ENCODE results near the gene PLVAP.
A peak's percentile ranks its signal among the peaks of the same experiment; 100 is the strongest.

GRCh38 chr19:17311455-17312188 lies 65.5 kb downstream of the PLVAP start:
- TF ChIP-seq, protein P1, sequence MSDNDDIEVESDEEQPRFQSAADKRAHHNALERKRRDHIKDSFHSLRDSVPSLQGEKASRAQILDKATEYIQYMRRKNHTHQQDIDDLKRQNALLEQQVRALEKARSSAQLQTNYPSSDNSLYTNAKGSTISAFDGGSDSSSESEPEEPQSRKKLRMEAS (IDR thresholded peaks at IDR 0.05), result peak; percentile 55; the same call in 1 of the 2 replicates
- TF ChIP-seq, protein P2, sequence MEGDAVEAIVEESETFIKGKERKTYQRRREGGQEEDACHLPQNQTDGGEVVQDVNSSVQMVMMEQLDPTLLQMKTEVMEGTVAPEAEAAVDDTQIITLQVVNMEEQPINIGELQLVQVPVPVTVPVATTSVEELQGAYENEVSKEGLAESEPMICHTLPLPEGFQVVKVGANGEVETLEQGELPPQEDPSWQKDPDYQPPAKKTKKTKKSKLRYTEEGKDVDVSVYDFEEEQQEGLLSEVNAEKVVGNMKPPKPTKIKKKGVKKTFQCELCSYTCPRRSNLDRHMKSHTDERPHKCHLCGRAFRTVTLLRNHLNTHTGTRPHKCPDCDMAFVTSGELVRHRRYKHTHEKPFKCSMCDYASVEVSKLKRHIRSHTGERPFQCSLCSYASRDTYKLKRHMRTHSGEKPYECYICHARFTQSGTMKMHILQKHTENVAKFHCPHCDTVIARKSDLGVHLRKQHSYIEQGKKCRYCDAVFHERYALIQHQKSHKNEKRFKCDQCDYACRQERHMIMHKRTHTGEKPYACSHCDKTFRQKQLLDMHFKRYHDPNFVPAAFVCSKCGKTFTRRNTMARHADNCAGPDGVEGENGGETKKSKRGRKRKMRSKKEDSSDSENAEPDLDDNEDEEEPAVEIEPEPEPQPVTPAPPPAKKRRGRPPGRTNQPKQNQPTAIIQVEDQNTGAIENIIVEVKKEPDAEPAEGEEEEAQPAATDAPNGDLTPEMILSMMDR (IDR thresholded peaks at IDR 0.05), result no peak
- TF ChIP-seq POLR2A (IDR thresholded peaks at IDR 0.05; ENCODE audit: low read length) (no peak), RAD21 (conservative IDR thresholded peaks at IDR 0.05 in 1 of 2, IDR thresholded peaks at IDR 0.05 in 1 of 2) (no peak)
